ENCODE results near the gene PRKCH. TPM values are rescaled to one million over a fixed set of nuclear protein-coding genes. Genes with fewer than 3 reads are reported as not detected.

PRKCH gene
- total RNA-seq, 1 donor = 3.3 TPM

DNA sequence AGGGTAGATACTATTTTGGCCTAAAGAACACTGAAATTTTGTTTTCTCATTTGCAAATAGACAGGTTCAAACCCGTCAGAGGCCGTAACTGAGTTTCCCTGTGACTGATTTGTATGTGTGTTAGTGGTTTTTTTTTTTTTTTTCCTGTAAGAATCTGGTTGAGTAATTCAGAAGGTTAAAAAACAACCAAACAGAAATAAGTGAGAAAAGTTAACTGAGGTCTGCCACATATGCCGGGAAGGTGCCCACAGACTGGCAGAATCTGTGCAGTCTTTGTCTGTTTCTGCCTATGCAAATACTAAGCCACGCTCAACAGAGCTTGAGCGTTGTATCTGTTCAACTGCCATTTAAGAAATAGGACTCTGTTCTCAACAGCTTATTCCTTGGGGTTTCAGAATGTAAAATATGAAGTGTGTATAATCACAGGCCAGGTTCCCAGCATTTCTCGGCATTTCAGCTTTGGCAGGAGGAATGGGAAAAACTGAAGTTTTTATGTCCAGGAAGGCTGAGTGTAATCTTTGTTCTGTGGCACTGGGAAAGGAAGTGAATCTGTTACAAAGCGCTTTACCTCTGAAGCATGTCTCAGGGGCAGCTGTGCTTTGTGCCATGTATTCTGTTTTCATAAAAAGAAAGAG, 181.9 kb downstream of the PRKCH start:
- H3K4me3 ChIP-seq (ENCODE audit: insufficient read depth, low read length) = no peak overlapping the region
- TF ChIP-seq, protein P1, sequence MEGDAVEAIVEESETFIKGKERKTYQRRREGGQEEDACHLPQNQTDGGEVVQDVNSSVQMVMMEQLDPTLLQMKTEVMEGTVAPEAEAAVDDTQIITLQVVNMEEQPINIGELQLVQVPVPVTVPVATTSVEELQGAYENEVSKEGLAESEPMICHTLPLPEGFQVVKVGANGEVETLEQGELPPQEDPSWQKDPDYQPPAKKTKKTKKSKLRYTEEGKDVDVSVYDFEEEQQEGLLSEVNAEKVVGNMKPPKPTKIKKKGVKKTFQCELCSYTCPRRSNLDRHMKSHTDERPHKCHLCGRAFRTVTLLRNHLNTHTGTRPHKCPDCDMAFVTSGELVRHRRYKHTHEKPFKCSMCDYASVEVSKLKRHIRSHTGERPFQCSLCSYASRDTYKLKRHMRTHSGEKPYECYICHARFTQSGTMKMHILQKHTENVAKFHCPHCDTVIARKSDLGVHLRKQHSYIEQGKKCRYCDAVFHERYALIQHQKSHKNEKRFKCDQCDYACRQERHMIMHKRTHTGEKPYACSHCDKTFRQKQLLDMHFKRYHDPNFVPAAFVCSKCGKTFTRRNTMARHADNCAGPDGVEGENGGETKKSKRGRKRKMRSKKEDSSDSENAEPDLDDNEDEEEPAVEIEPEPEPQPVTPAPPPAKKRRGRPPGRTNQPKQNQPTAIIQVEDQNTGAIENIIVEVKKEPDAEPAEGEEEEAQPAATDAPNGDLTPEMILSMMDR (IDR thresholded peaks at IDR 0.05; ENCODE audit: extremely low read depth, low read depth, low read length) = no peak
- no peaks in the 10 kb centered on the region for H4K20me1 ChIP-seq (ENCODE audit: insufficient read depth, low read length)
- peak overlapping the region; percentile 14 for H3K27ac ChIP-seq (ENCODE audit: low read depth, low read length)
- H3K9me3 ChIP-seq (ENCODE audit: low read depth, low read length) = no peaks in the 10 kb centered on the region
- no peaks in the 10 kb centered on the region for H3K27me3 ChIP-seq (ENCODE audit: insufficient read depth, low read length)
- no peaks in the 10 kb centered on the region for H3K79me2 ChIP-seq (ENCODE audit: insufficient read depth, low read length)
- H3K4me2 ChIP-seq (ENCODE audit: insufficient read depth, low read length) = no peak overlapping the region
- peak overlapping the region; percentile 62 for H2AFZ ChIP-seq (ENCODE audit: low read length)
- no peaks in the 10 kb centered on the region for H3K36me3 ChIP-seq (ENCODE audit: insufficient read depth, low read length)
- DNase-seq (ENCODE audit: insufficient read length, low spot score, missing footprints) = no peak
- H3K4me1 ChIP-seq (ENCODE audit: insufficient read depth, low read length) = peaks cover 28% of the 10 kb centered on the region

DNA sequence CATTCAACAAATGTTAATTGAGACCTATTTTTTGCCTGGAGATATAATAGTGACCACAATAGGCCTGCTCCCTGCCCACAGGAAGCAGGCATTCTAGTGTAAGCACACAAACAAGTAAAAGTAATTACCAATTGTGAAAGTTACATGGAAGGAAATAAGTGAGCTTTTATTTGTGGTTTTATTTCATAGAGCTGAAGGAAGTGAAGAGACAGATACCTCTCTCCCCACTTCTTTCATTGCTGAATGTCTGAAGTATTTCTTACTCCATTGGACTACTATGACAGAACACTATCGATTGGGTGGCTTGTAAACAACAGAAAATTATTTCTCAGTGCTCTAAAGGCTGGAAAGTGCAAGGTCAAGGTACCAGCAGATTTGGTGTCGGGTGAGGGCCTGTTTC, 183.5 kb downstream of the PRKCH start:
- H4K20me1 ChIP-seq (ENCODE audit: insufficient read depth, low read length) = no peaks in the 10 kb centered on the region
- no peaks in the 10 kb centered on the region for H3K27me3 ChIP-seq (ENCODE audit: insufficient read depth, low read length)
- DNase-seq (ENCODE audit: insufficient read length, low spot score, missing footprints) = no peak
- no peaks in the 10 kb centered on the region for H3K79me2 ChIP-seq (ENCODE audit: insufficient read depth, low read length)
- H3K9me3 ChIP-seq (ENCODE audit: low read depth, low read length) = no peaks in the 10 kb centered on the region
- H3K4me3 ChIP-seq (ENCODE audit: insufficient read depth, low read length) = no peak overlapping the region
- peaks cover 15% of the 10 kb centered on the region for H3K4me1 ChIP-seq (ENCODE audit: insufficient read depth, low read length)
- no peaks in the 10 kb centered on the region for H3K36me3 ChIP-seq (ENCODE audit: insufficient read depth, low read length)
- H3K27ac ChIP-seq (ENCODE audit: low read depth, low read length) = no peak overlapping the region
- no peak overlapping the region for H3K4me2 ChIP-seq (ENCODE audit: insufficient read depth, low read length)
- H2AFZ ChIP-seq (ENCODE audit: low read length) = no peak overlapping the region
- TF ChIP-seq, protein P1 (IDR thresholded peaks at IDR 0.05; ENCODE audit: extremely low read depth, low read depth, low read length) = no peak

DNA sequence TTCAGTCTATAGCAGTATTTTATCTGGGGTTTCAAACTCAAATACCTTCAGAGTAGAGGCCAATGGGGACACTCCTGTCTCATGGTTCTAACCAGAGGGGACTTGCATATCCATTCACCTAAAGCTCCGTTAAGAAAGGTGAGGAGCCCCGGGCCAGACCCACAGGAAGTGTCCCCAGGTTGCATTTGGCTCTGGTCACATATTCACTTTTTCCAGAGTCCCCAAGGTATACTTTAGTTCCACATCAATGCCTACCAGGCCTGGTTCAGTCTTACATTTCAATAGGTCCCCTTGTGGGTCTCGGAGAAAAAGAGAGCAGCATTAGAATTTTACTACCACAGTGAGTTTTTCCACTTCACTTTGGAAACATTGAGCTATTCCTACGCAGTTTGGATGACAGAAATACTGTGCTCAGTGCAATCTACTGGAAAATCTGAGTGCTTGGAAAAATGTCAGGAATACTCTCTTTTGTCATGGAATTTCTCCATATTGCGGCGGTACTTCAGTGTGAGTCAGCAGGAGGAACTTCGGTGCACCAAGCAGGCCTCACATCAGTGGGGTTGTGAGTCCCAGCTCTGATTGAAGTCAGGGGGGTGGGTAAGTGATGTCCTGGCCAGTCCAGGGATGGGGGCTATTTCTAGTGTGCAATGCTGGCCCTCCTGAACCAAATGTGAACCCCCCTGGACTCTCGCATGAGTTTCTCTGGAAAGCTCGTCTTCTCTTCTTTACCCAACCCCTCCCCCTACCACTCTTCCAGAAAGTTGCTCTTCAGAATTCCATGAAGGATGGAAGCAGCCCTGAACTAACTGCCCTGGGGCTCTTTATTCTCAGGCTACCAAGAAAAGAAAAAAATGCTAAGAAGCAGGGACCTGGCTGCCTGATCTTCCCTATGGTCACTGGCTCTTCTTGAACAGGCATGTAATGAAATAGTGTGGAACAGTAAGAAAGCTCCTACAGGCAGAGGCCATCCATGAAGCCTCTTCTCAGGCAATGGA, 184.7 kb downstream of the PRKCH start:
- Histone ChIP-seq H3K4me2 (ENCODE audit: insufficient read depth, low read length) (peak overlapping the region; percentile 14), H2AFZ (ENCODE audit: low read length) (no peak overlapping the region), H3K27me3 (ENCODE audit: insufficient read depth, low read length) (no peaks in the 10 kb centered on the region), H4K20me1 (ENCODE audit: insufficient read depth, low read length) (no peaks in the 10 kb centered on the region), H3K9me3 (ENCODE audit: low read depth, low read length) (no peaks in the 10 kb centered on the region), H3K4me3 (ENCODE audit: insufficient read depth, low read length) (no peak overlapping the region), H3K79me2 (ENCODE audit: insufficient read depth, low read length) (no peaks in the 10 kb centered on the region), H3K36me3 (ENCODE audit: insufficient read depth, low read length) (no peaks in the 10 kb centered on the region), H3K27ac (ENCODE audit: low read depth, low read length) (peak overlapping the region; percentile 78), H3K4me1 (ENCODE audit: insufficient read depth, low read length) (peaks cover 16% of the 10 kb centered on the region)
- no peak for DNase-seq (ENCODE audit: insufficient read length, low spot score, missing footprints)
- TF ChIP-seq, protein P1 (IDR thresholded peaks at IDR 0.05; ENCODE audit: extremely low read depth, low read depth, low read length) = no peak

DNA sequence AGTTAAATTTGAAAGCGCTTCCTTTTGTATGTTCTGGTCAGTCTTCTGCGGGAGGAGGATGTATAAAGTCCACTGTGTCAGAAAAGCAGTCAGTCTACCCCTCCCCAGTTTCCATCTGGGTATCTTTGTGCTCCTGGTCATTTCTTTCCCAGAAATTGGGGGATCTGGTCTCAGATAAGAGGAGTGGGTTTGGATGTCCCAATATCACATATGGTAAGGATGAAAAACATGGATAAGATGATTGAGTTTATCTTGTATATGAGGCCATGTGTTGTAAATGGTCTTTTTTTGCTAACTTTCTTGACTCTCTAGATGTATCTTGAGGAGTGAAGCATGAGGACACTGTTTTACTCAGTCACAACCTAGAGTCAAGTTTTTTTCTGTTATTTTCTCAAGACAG, 187.1 kb downstream of the PRKCH start:
- TF ChIP-seq, protein P1 (IDR thresholded peaks at IDR 0.05; ENCODE audit: extremely low read depth, low read depth, low read length) = no peak
- Histone ChIP-seq H3K36me3 (ENCODE audit: insufficient read depth, low read length) (no peaks in the 10 kb centered on the region), H3K27me3 (ENCODE audit: insufficient read depth, low read length) (no peaks in the 10 kb centered on the region), H3K4me3 (ENCODE audit: insufficient read depth, low read length) (no peak overlapping the region), H4K20me1 (ENCODE audit: insufficient read depth, low read length) (no peaks in the 10 kb centered on the region), H3K27ac (ENCODE audit: low read depth, low read length) (no peak overlapping the region), H3K4me2 (ENCODE audit: insufficient read depth, low read length) (no peak overlapping the region), H3K9me3 (ENCODE audit: low read depth, low read length) (no peaks in the 10 kb centered on the region), H2AFZ (ENCODE audit: low read length) (no peak overlapping the region), H3K79me2 (ENCODE audit: insufficient read depth, low read length) (no peaks in the 10 kb centered on the region), H3K4me1 (ENCODE audit: insufficient read depth, low read length) (peaks cover 30% of the 10 kb centered on the region)
- DNase-seq (ENCODE audit: insufficient read length, low spot score, missing footprints) = no peak
